ENCODE data around the gene CETP. TPM values are rescaled to one million over a fixed set of nuclear protein-coding genes. Genes with fewer than 3 reads are reported as not detected.

Gene CETP
- total RNA-seq, 1 donor from 2014 or later = not detected

GRCh38 chr16:56945847-56946527 lies 15.8 kb upstream of the CETP start:
- peaks cover 4% of the 10 kb centered on the region for H3K27me3 Mint-ChIP-seq (ENCODE audit: unreplicated experiment)
- no peak for DNase-seq
- H3K4me1 Mint-ChIP-seq (ENCODE audit: low read depth, unreplicated experiment) = no peaks in the 10 kb centered on the region
- TF ChIP-seq, protein P1, sequence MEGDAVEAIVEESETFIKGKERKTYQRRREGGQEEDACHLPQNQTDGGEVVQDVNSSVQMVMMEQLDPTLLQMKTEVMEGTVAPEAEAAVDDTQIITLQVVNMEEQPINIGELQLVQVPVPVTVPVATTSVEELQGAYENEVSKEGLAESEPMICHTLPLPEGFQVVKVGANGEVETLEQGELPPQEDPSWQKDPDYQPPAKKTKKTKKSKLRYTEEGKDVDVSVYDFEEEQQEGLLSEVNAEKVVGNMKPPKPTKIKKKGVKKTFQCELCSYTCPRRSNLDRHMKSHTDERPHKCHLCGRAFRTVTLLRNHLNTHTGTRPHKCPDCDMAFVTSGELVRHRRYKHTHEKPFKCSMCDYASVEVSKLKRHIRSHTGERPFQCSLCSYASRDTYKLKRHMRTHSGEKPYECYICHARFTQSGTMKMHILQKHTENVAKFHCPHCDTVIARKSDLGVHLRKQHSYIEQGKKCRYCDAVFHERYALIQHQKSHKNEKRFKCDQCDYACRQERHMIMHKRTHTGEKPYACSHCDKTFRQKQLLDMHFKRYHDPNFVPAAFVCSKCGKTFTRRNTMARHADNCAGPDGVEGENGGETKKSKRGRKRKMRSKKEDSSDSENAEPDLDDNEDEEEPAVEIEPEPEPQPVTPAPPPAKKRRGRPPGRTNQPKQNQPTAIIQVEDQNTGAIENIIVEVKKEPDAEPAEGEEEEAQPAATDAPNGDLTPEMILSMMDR (IDR thresholded peaks at IDR 0.05; ENCODE audit: partially characterized antibody, unreplicated experiment) = no peak
- no peak overlapping the region for H3K27ac Mint-ChIP-seq (ENCODE audit: unreplicated experiment)
- peaks cover 4% of the 10 kb centered on the region for H3K9me3 Mint-ChIP-seq (ENCODE audit: unreplicated experiment)
- no peak overlapping the region for H3K4me3 Mint-ChIP-seq (ENCODE audit: unreplicated experiment)
- H3K36me3 Mint-ChIP-seq (ENCODE audit: unreplicated experiment) = peaks cover 4% of the 10 kb centered on the region

DNA sequence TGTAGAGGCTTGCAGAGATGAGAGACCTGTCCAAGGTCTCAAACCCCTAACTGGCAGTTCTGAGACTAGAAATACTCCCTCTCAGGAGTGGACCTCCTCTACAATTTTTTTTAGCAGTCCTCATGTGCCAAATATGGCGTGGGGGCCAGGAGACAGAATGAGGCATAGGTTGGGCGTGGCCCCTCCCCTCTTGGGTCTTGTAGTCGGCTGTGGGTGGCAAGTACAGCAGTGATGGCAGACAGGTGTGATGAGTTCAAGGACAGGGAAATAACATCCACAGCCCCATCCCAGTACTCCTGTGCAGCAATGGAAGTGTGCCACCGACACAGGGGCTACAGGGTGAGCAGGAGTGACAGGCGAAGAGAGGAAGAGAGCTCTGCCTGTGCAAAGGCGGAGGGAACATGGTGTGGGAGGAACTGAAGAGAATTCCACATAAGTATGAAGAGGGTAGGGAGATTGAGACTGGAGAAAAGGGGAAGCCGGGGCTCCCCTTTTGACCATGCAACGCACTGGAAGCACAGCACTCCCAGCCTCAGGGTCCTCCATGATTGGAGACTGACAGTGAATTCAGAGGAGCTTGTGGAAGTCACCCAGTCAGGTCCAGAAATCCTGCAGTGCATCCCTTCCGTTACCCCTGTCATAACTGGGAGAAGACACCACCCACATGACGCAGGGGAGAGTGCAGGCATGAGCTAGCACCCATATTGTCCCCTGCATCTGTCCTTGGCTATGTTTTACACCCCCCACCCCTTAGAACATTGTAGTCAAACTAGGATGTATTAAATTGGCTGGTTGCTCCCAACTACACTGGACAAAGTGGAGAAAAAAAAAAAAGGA lies 14.8 kb upstream of the CETP start:
- DNase-seq = no peak
- H3K27me3 Mint-ChIP-seq (ENCODE audit: unreplicated experiment) = peaks cover 4% of the 10 kb centered on the region
- peaks cover 4% of the 10 kb centered on the region for H3K36me3 Mint-ChIP-seq (ENCODE audit: unreplicated experiment)
- H3K9me3 Mint-ChIP-seq (ENCODE audit: unreplicated experiment) = peaks cover 6% of the 10 kb centered on the region
- H3K4me3 Mint-ChIP-seq (ENCODE audit: unreplicated experiment) = no peak overlapping the region
- no peaks in the 10 kb centered on the region for H3K4me1 Mint-ChIP-seq (ENCODE audit: low read depth, unreplicated experiment)
- TF ChIP-seq, protein P1 (IDR thresholded peaks at IDR 0.05; ENCODE audit: partially characterized antibody, unreplicated experiment) = no peak
- H3K27ac Mint-ChIP-seq (ENCODE audit: unreplicated experiment) = no peak overlapping the region

GRCh38 chr16:56947604-56947995 lies 14.2 kb upstream of the CETP start:
- Mint-ChIP-seq H3K27me3 (ENCODE audit: unreplicated experiment) (peaks cover 4% of the 10 kb centered on the region), H3K36me3 (ENCODE audit: unreplicated experiment) (peaks cover 4% of the 10 kb centered on the region), H3K4me1 (ENCODE audit: low read depth, unreplicated experiment) (no peaks in the 10 kb centered on the region), H3K4me3 (ENCODE audit: unreplicated experiment) (no peak overlapping the region), H3K27ac (ENCODE audit: unreplicated experiment) (no peak overlapping the region), H3K9me3 (ENCODE audit: unreplicated experiment) (peaks cover 7% of the 10 kb centered on the region)
- no peak for DNase-seq
- TF ChIP-seq, protein P1 (IDR thresholded peaks at IDR 0.05; ENCODE audit: partially characterized antibody, unreplicated experiment) = no peak

DNA sequence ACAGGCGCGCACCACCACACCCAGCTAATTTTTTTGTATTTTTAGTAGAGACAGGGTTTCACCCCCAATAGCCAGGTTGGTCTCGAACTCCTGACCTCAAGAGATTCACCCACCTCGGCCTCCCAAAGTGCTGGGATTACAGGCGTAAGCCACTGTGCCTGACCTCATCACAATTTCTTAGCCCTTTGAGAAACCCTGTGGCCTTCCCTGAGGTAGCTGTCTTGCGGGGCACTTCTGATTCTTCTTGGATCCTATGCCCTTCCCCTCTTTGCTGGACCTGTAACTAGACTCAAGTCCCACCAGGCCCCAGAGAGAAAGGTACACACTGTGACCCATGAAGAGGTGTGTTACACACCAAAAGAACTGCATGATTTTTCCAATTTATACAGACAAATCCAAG lies 13.5 kb upstream of the CETP start:
- Mint-ChIP-seq H3K36me3 (ENCODE audit: unreplicated experiment) (peaks cover 4% of the 10 kb centered on the region), H3K4me3 (ENCODE audit: unreplicated experiment) (no peak overlapping the region), H3K27ac (ENCODE audit: unreplicated experiment) (no peak overlapping the region), H3K27me3 (ENCODE audit: unreplicated experiment) (peaks cover 4% of the 10 kb centered on the region), H3K4me1 (ENCODE audit: low read depth, unreplicated experiment) (no peaks in the 10 kb centered on the region), H3K9me3 (ENCODE audit: unreplicated experiment) (peaks cover 8% of the 10 kb centered on the region)
- DNase-seq = no peak
- TF ChIP-seq, protein P1 (IDR thresholded peaks at IDR 0.05; ENCODE audit: partially characterized antibody, unreplicated experiment) = no peak

DNA sequence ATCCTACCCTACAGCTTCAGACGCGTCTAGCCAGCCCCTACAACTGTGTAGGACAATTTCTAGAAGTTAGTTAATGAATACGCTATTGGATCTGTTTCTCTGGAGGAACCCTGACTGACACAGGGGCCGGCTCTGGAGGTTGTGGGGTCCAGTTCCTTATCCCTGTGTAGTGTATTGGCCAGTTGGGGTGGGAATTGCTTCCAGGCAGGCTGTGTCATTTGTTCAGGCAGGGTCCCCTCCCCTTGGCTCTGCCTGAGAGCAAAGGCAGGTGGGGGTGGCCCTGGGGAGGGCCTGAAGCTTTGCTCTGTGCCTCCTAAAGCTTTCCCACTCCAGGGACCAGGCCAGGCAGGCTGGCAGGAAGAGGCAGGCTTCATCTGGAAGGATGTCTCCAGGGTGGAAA lies 11.7 kb upstream of the CETP start:
- Mint-ChIP-seq H3K27me3 (ENCODE audit: unreplicated experiment) (peaks cover 4% of the 10 kb centered on the region), H3K36me3 (ENCODE audit: unreplicated experiment) (peaks cover under 1% of the 10 kb centered on the region), H3K9me3 (ENCODE audit: unreplicated experiment) (peaks cover 8% of the 10 kb centered on the region), H3K4me1 (ENCODE audit: low read depth, unreplicated experiment) (no peaks in the 10 kb centered on the region), H3K4me3 (ENCODE audit: unreplicated experiment) (no peak overlapping the region), H3K27ac (ENCODE audit: unreplicated experiment) (no peak overlapping the region)
- TF ChIP-seq, protein P1 (IDR thresholded peaks at IDR 0.05; ENCODE audit: partially characterized antibody, unreplicated experiment) = no peak
- DNase-seq = no peak
